Endodermal cell (in vitro differentiated cells): ENCODE measurements around the gene PPFIA2. TPM values are rescaled to one million over a fixed set of nuclear protein-coding genes. Genes with fewer than 3 reads are reported as not detected.

Experiments used
- DNase-seq: peaks from one replicate; pipeline ENCODE4 v3.0.0-alpha.2; 2017
- H3K27ac ChIP-seq: 2 replicates; pipeline ENCODE4 v1.5.1; 2013; ENCODE audit warnings: mild to moderate bottlenecking, low read depth, low read length, moderate library complexity
- H3K27me3 ChIP-seq: 2 replicates; pipeline ENCODE4 v1.6.1; 2013; ENCODE audit warnings: mild to moderate bottlenecking, low read length, moderate library complexity; ENCODE audit not compliant: insufficient read depth, control insufficient read depth, poor library complexity, severe bottlenecking
- H3K36me3 ChIP-seq: 2 replicates; pipeline ENCODE4 v1.7.0; 2013; ENCODE audit warnings: mild to moderate bottlenecking, low read length, moderate library complexity; ENCODE audit not compliant: control insufficient read depth, insufficient read depth
- H3K4me1 ChIP-seq: one replicate; pipeline ENCODE4 v1.7.0; 2013; ENCODE audit warnings: low read length; ENCODE audit not compliant: control insufficient read depth, insufficient read depth
- H3K4me3 ChIP-seq: 2 replicates; pipeline ENCODE4 v1.5.1; 2013; ENCODE audit warnings: mild to moderate bottlenecking, low read length, moderate library complexity
- H3K9ac ChIP-seq: 2 replicates; pipeline ENCODE4 v1.6.1; 2013; ENCODE audit warnings: mild to moderate bottlenecking, low read length, moderate library complexity; ENCODE audit not compliant: poor library complexity, severe bottlenecking; ENCODE audit errors: extremely low read depth
- H3K9me3 ChIP-seq: 2 replicates; pipeline ENCODE4 v1.6.1; 2013; ENCODE audit warnings: mild to moderate bottlenecking, low read length, moderate library complexity; ENCODE audit not compliant: control insufficient read depth
- H3K27ac Mint-ChIP-seq: 2 replicates; pipeline ENCODE4 v1.8.0; 2020; ENCODE audit warnings: mixed read lengths
- H3K27me3 Mint-ChIP-seq: 2 replicates; pipeline ENCODE4 v1.8.0; 2021; ENCODE audit warnings: mild to moderate bottlenecking, mixed read lengths; ENCODE audit not compliant: insufficient read depth
- H3K36me3 Mint-ChIP-seq: 2 replicates; pipeline ENCODE4 v1.8.0; 2020; ENCODE audit warnings: low read depth, mixed read lengths
- H3K4me1 Mint-ChIP-seq: 2 replicates; pipeline ENCODE4 v1.8.0; 2020; ENCODE audit warnings: mixed read lengths
- H3K4me3 Mint-ChIP-seq: 2 replicates; pipeline ENCODE4 v1.8.0; 2020; ENCODE audit warnings: mild to moderate bottlenecking, moderate library complexity, mixed read lengths
- H3K9me3 Mint-ChIP-seq: 2 replicates; pipeline ENCODE4 v1.8.0; 2020; ENCODE audit warnings: mild to moderate bottlenecking, mixed read lengths
- CTCF ChIP-seq: fragments of 200-600 bp; sonication (generic); conservative IDR thresholded peaks from 2 replicates; pipeline ENCODE4 v1.5.0; 2021; ENCODE audit warnings: antibody characterized with exemption, mild to moderate bottlenecking
- WGBS, 2 experiments: methylation state at CpG; one replicate each; pipeline versions ENCODE4 v1.1.5 to v1.1.7; 2013; ENCODE audit warnings: missing lambda C conversion rate in 2 of 2, mixed read lengths in 1 of 2; ENCODE audit not compliant: insufficient coverage in 1 of 2, insufficient read length in 1 of 2; 5-methylcytosine and 5-hydroxymethylcytosine counted together
- total RNA-seq, 2 donors: library from RNA; stranded (reverse); fragmentation: NEBNext Ultra II Directional in 1 of 2; extraction: Animal tissue kit (Norgen Biotek cat#: 25700) in 1 of 2; gene quantifications; 2 replicates in 1 of 2; 3 replicates in 1 of 2; pipeline ENCODE4 v1.2.1, GENCODE V29; 2021

Gene PPFIA2
- total RNA-seq, 2 donors from 2014 or later: 1.2 TPM; not detected in 1

- H3K9me3 ChIP-seq: no peaks in the 10 kb centered on the region
- 89 to 90% methylated on average over 2 to 5 of the region's 5 CpGs for WGBS, 2 experiments
- DNase-seq: peak; percentile 49
- H3K27ac ChIP-seq: no peak overlapping the region
- H3K36me3 Mint-ChIP-seq: no peaks in the 10 kb centered on the region
- H3K4me3 Mint-ChIP-seq: no peak overlapping the region
- no peaks in the 10 kb centered on the region for H3K9me3 Mint-ChIP-seq
- H3K36me3 ChIP-seq: no peaks in the 10 kb centered on the region
- H3K27ac Mint-ChIP-seq: no peak overlapping the region
- H3K27me3 ChIP-seq: no peaks in the 10 kb centered on the region
- no peak overlapping the region for H3K4me3 ChIP-seq
- TF ChIP-seq CTCF: peak; percentile 43
- no peaks in the 10 kb centered on the region for H3K27me3 Mint-ChIP-seq
- no peak overlapping the region for H3K9ac ChIP-seq
- H3K4me1 Mint-ChIP-seq: no peaks in the 10 kb centered on the region
- no peaks in the 10 kb centered on the region for H3K4me1 ChIP-seq
Observed at GRCh38 chr12:81347404-81347803, 411.7 kb downstream of the PPFIA2 start.

- H3K9me3 Mint-ChIP-seq: no peaks in the 10 kb centered on the region
- Histone ChIP-seq H3K9me3 (no peaks in the 10 kb centered on the region), H3K36me3 (no peaks in the 10 kb centered on the region), H3K4me1 (no peaks in the 10 kb centered on the region), H3K27me3 (no peaks in the 10 kb centered on the region), H3K9ac (no peak overlapping the region), H3K4me3 (no peak overlapping the region), H3K27ac (no peak overlapping the region)
- DNase-seq: no peak
- 78 to 90% methylated on average over 3 to 5 of the region's 5 CpGs for WGBS, 2 experiments
- H3K27ac Mint-ChIP-seq: no peak overlapping the region
- TF ChIP-seq CTCF: no peak
- no peaks in the 10 kb centered on the region for H3K27me3 Mint-ChIP-seq
- H3K4me1 Mint-ChIP-seq: no peaks in the 10 kb centered on the region
- no peaks in the 10 kb centered on the region for H3K36me3 Mint-ChIP-seq
- H3K4me3 Mint-ChIP-seq: no peak overlapping the region
Observed at GRCh38 chr12:81340910-81341309, 418.2 kb downstream of the PPFIA2 start.

GRCh38 chr12:81339071-81339470 lies 420.1 kb downstream of the PPFIA2 start:
- Mint-ChIP-seq H3K4me3 (no peak overlapping the region), H3K4me1 (no peaks in the 10 kb centered on the region), H3K36me3 (no peaks in the 10 kb centered on the region), H3K27ac (no peak overlapping the region), H3K27me3 (no peaks in the 10 kb centered on the region), H3K9me3 (no peaks in the 10 kb centered on the region)
- Histone ChIP-seq H3K4me1 (no peaks in the 10 kb centered on the region), H3K4me3 (no peak overlapping the region), H3K9ac (no peak overlapping the region), H3K36me3 (no peaks in the 10 kb centered on the region), H3K9me3 (no peaks in the 10 kb centered on the region), H3K27ac (no peak overlapping the region), H3K27me3 (no peaks in the 10 kb centered on the region)
- WGBS, 2 experiments: 75 to 85% methylated on average over 3 to 4 of the region's 4 CpGs
- no peak for TF ChIP-seq CTCF
- DNase-seq: no peak
